HepG2 (cell line): ENCODE data around the gene TLK1. TPM values are rescaled to one million over a fixed set of nuclear protein-coding genes. Genes with fewer than 3 reads are reported as not detected.
A peak's percentile ranks its signal among the peaks of the same experiment; 100 is the strongest.

ENCODE experiments used
- ATAC-seq: fragments of 200-7000 bp; cut with Tn5 transposase; 3 replicates; pipeline ENCODE4 v1.9.1; 2020; ENCODE audit warnings: mild to moderate bottlenecking, moderate library complexity
- BruUV-seq: library from RNA; stranded (reverse); fragments of 400-500 nt; replicated peaks from 2 replicates; lab custom pipeline; 2021; lab: Mats Ljungman, UMichigan
- CTCF ChIA-PET: fragments of 300-600 bp; formaldehyde crosslinking; extraction: SDS; loops from one replicate; lab custom pipeline; 2021; ENCODE audit warnings: low total read pairs, inconsistent platforms, low intra/inter-chr PET ratio; lab: Yijun Ruan, JAX
- POLR2A ChIA-PET: fragments of 350-600 bp; sonication (Branson Sonifier 250); formaldehyde crosslinking; loops from one replicate; lab custom pipeline; 2020; ENCODE audit warnings: antibody characterized with exemption, inconsistent platforms; lab: Yijun Ruan, JAX
- DNase-seq: peaks from one replicate; pipeline ENCODE4 v3.0.0-alpha.2; 2015; ENCODE audit warnings: low spot score
- FAIRE-seq: peaks from 3 replicates; lab custom pipeline; 2011; peaks lifted over from hg19 to GRCh38; lab: Jason Lieb, UNC
- H2AFZ ChIP-seq: one replicate; pipeline ENCODE4 v1.6.1; 2011; ENCODE audit warnings: low read length, inconsistent platforms
- H3K27ac ChIP-seq: fragments of 300-600 bp; 3 replicates; pipeline ENCODE4 v1.8.0; 2011; ENCODE audit warnings: mixed run types, mild to moderate bottlenecking, mixed read lengths, low read length, inconsistent platforms; ENCODE audit not compliant: insufficient read depth; ENCODE audit errors: extremely low read length
- H3K27me3 ChIP-seq, 2 experiments: fragments of 200-600 bp in 1 of 2; 2 replicates in 1 of 2; 3 replicates in 1 of 2; pipeline versions ENCODE4 v1.6.0 to v1.8.0; 2011; ENCODE audit warnings: low read length in 2 of 2, mild to moderate bottlenecking in 2 of 2, moderate library complexity in 2 of 2, inconsistent platforms in 1 of 2; ENCODE audit not compliant: insufficient read depth in 2 of 2, control insufficient read depth in 1 of 2
- H3K36me3 ChIP-seq, 2 experiments: fragments of 200-600 bp in 1 of 2; replicated peaks in 1 of 2; 2 replicates in 1 of 2; 3 replicates in 1 of 2; pipeline versions ENCODE4 v1.5.1 to v1.8.0; 2011; ENCODE audit warnings: low read length in 2 of 2, inconsistent platforms in 1 of 2; ENCODE audit not compliant: insufficient read depth in 2 of 2, control insufficient read depth in 1 of 2
- H3K4me1 ChIP-seq: 2 replicates; pipeline ENCODE4 v1.5.1; 2012; ENCODE audit warnings: low read length, inconsistent platforms; ENCODE audit not compliant: insufficient read depth
- H3K4me2 ChIP-seq: 2 replicates; pipeline ENCODE4 v1.6.0; 2011; ENCODE audit warnings: low read depth, low read length, inconsistent platforms
- H3K4me3 ChIP-seq, 3 experiments: fragments of 200-600 bp in 1 of 3; sonication (generic), shearing (Covaris generic) in 1 of 3; replicated peaks in 1 of 3; 2 replicates each; pipeline ENCODE4 v1.5.1; 2011 to 2016; ENCODE audit warnings: low read length in 3 of 3, inconsistent platforms in 2 of 3, low read depth in 2 of 3, mild to moderate bottlenecking in 2 of 3, control low read depth in 1 of 3, mixed read lengths in 1 of 3; ENCODE audit not compliant: insufficient read depth in 1 of 3
- H3K79me2 ChIP-seq: one replicate; pipeline ENCODE4 v1.6.1; 2011; ENCODE audit warnings: low read length, inconsistent platforms; ENCODE audit not compliant: insufficient read depth
- H3K9ac ChIP-seq: 2 replicates; pipeline ENCODE4 v1.6.0; 2011; ENCODE audit warnings: mild to moderate bottlenecking, low read depth, low read length, inconsistent platforms; ENCODE audit not compliant: insufficient read depth
- H3K9me3 ChIP-seq: 2 replicates; pipeline ENCODE4 v1.5.1; 2012; ENCODE audit warnings: mild to moderate bottlenecking, low read length
- H4K20me1 ChIP-seq: 2 replicates; pipeline ENCODE4 v1.6.0; 2011; ENCODE audit warnings: inconsistent platforms, mild to moderate bottlenecking, low read length, moderate library complexity; ENCODE audit not compliant: insufficient read depth
- EHMT2 ChIP-seq: fragments of 200-600 bp; sonication (generic); IDR thresholded peaks from 2 replicates; pipeline ENCODE4 v1.7.0; 2017; ENCODE audit warnings: antibody characterized with exemption, low read depth, low read length, borderline replicate concordance
- KLF13 ChIP-seq: sonication (generic); formaldehyde crosslinking; IDR thresholded peaks from 2 replicates; pipeline ENCODE4 v1.4.0; 2020; ENCODE audit warnings: mild to moderate bottlenecking, missing genetic modification reagents
- MAFF ChIP-seq: IDR thresholded peaks from 2 replicates; pipeline ENCODE4 v1.6.1; 2011; ENCODE audit warnings: low read depth, low read length, improper control_type of control experiment
- MAFK ChIP-seq, 2 experiments: IDR thresholded peaks in 1 of 2; conservative IDR thresholded peaks in 1 of 2; 2 replicates each; pipeline ENCODE4 v1.6.1; 2011; ENCODE audit warnings: improper control_type of control experiment in 2 of 2, low read length in 2 of 2
- NFE2 ChIP-seq: sonication (generic); formaldehyde crosslinking; IDR thresholded peaks from 2 replicates; pipeline ENCODE4 v1.4.0; 2020; ENCODE audit warnings: missing genetic modification reagents
- PHF21A ChIP-seq: sonication (generic); formaldehyde crosslinking; IDR thresholded peaks from 2 replicates; pipeline ENCODE4 v1.5.0; 2020; ENCODE audit warnings: mild to moderate bottlenecking, missing genetic modification reagents
- TAF1 ChIP-seq: sonication (generic); formaldehyde crosslinking; IDR thresholded peaks from 2 replicates; pipeline ENCODE4 v1.4.0; 2020; ENCODE audit warnings: missing genetic modification reagents
- ZNF530 ChIP-seq: sonication (generic); formaldehyde crosslinking; IDR thresholded peaks from 2 replicates; pipeline ENCODE4 v1.5.0; 2020; ENCODE audit warnings: low read depth, mild to moderate bottlenecking, missing genetic modification reagents
- ZNF558 ChIP-seq: sonication (generic); formaldehyde crosslinking; IDR thresholded peaks from 2 replicates; pipeline ENCODE4 v1.9.0; 2022; ENCODE audit warnings: mild to moderate bottlenecking, missing genetic modification reagents, borderline replicate concordance
- ZNF607 ChIP-seq: sonication (generic); formaldehyde crosslinking; IDR thresholded peaks from 2 replicates; pipeline ENCODE4 v1.5.1; 2020; ENCODE audit warnings: missing genetic modification reagents, mild to moderate bottlenecking, borderline replicate concordance
- ZSCAN20 ChIP-seq: sonication (generic); formaldehyde crosslinking; IDR thresholded peaks from 2 replicates; pipeline ENCODE4 v1.4.0; 2020; ENCODE audit warnings: missing genetic modification reagents, mild to moderate bottlenecking, borderline replicate concordance
- WGBS: methylation state at CpG from one replicate; pipeline ENCODE4 v1.1.6; 2017; ENCODE audit warnings: low lambda C conversion rate; 5-methylcytosine and 5-hydroxymethylcytosine counted together
- in situ Hi-C: cut with HindIII; loops from 2 replicates; pipeline ENCODE4 v1.10.0; 2017; ENCODE audit warnings: low pct_unique_long_range_greater_than_20kb; ENCODE audit not compliant: extremely low pct_ligation_motif_present
- intact Hi-C: fragments of 100-400 bp; cut with micrococcal nuclease; formaldehyde crosslinking; loops from one replicate; pipeline ENCODE4 v1.10.0; 2022; ENCODE audit not compliant: unreplicated experiment
- polyA plus RNA-seq, 8 experiments: library from polyadenylated mRNA; depleted of rRNA in 3 of 8; stranded (reverse) in 7 of 8; unstranded in 1 of 8; fragments of >200 nt; fragmentation: Illumina TruSeq in 4 of 8; extraction: Trizol in 4 of 8; gene quantifications; 2 replicates each; pipeline versions ENCODE4 v1.2.1 to v1.2.3, GENCODE V29; 2011 to 2016; ENCODE audit warnings: low read depth in 4 of 8, missing spikeins in 1 of 8, mixed read lengths in 1 of 8; ENCODE audit not compliant: insufficient read depth in 1 of 8
- total RNA-seq, 5 experiments: library from RNA; depleted of rRNA; stranded (reverse); fragments of >200 nt; fragmentation: Illumina TruSeq; extraction: Trizol; gene quantifications; 2 replicates each; pipeline ENCODE4 v1.2.3, GENCODE V29; 2016; ENCODE audit warnings: low read depth in 1 of 5
- TF ChIP-seq, protein P1 (sequence below): sonication (generic); formaldehyde crosslinking; IDR thresholded peaks from 2 replicates; pipeline ENCODE4 v1.8.0; 2022; ENCODE audit warnings: missing genetic modification reagents, low read depth, mild to moderate bottlenecking, borderline replicate concordance
- TF ChIP-seq, protein P2 (sequence below): sonication (generic); formaldehyde crosslinking; IDR thresholded peaks from 2 replicates; pipeline ENCODE4 v1.5.0; 2020; ENCODE audit warnings: mild to moderate bottlenecking, missing genetic modification reagents, borderline replicate concordance

TLK1 gene
- total and polyA plus RNA-seq, 2 of the 13 experiments (the other 11 are each of a cell fraction or from before 2014, with no cell fraction given) = 16.8 to 28.7 TPM

DNA sequence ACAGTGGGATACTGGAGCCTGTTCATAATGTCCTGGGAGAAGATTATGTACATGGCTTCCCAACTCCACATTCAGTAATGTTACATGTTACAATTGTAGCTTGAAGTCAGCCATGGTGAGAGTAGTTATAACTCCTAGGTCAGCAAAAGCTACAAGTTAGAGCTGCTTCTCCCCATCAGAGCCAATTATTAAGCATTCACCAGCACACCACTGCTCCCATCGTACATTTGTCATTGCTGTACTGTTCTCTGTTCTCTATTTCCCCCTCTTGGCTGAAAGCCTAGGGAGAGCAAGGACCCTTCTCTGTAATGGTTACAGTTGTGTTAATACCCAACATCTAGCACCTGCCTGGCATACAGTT lies 5.3 kb upstream of the TLK1 start (continued):
- 0 out of 2 replicates have a peak, but pooled peaks have one; percentile 4 for TF ChIP-seq EHMT2
- no peak for TF ChIP-seq ZNF530 (CRISPR knock-in tag)
- TF ChIP-seq ZNF558 (CRISPR knock-in tag) = 0 out of 2 replicates have a peak, but pooled peaks have one; percentile 50
- TF ChIP-seq, protein P1, sequence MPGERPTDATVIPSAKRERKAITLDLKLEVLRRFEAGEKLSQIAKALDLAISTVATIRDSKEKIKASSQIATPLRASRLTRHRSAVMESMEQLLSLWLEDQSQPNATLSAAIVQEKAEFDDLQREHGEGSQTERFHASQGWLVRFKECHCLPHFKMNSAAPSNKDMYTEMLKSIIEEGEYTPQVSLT = no peak
- TF ChIP-seq PHF21A (CRISPR knock-in tag) = no peak
- TF ChIP-seq NFE2 (CRISPR knock-in tag) = no peak
- TF ChIP-seq ZSCAN20 (CRISPR knock-in tag) = no peak
- TF ChIP-seq TAF1 (CRISPR knock-in tag) = 0 out of 2 replicates have a peak, but pooled peaks have one; percentile 13
- TF ChIP-seq KLF13 (CRISPR knock-in tag) = no peak
- no peak for TF ChIP-seq ZNF607 (CRISPR knock-in tag)
- TF ChIP-seq, all 625 proteins: peak for 12

DNA sequence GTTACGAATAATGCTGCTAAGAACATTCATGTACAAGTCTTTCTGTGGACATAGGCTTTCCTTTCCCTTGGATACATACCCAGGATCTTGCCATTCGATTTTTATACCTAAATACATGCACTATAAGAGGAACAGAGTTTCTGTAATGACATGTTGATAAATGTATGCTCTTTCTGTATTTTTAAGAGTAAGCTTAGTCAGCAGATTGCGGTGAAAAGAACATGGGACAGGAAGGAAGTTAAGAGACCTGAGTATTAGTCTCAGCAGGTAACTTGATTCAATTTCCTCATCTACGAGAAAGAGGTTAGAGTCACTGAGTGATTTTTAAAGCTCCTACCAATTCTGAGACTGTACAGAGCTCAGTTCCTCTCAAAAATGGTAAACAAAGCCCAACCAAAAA lies 2.6 kb upstream of the TLK1 start:
- 90% methylated on average over 4 of the region's 4 CpGs for WGBS
- H3K9me3 ChIP-seq = no peaks in the 10 kb centered on the region
- no peaks in the 10 kb centered on the region for H3K36me3 ChIP-seq
- H3K9ac ChIP-seq = no peak overlapping the region
- H3K4me3 ChIP-seq = no peak overlapping the region
- FAIRE-seq (no peak), DNase-seq (no peak), ATAC-seq (no peak)
- no peak overlapping the region for H3K27ac ChIP-seq
- intact Hi-C loops = loop anchor here (5.0 kb wide), 1 partner anchor 269 kb away; the partner anchor contains the start of genes DCAF17 and METTL8
- H4K20me1 ChIP-seq = peaks cover 10% of the 10 kb centered on the region
- TF ChIP-seq MAFK (conservative IDR thresholded peaks at IDR 0.05 in 1 of 2, IDR thresholded peaks at IDR 0.05 in 1 of 2; ENCODE audit: low read length in 2 of 2) (peak; percentile 91 to 94), MAFF (peak; percentile 88)
- TF ChIP-seq, protein P2, sequence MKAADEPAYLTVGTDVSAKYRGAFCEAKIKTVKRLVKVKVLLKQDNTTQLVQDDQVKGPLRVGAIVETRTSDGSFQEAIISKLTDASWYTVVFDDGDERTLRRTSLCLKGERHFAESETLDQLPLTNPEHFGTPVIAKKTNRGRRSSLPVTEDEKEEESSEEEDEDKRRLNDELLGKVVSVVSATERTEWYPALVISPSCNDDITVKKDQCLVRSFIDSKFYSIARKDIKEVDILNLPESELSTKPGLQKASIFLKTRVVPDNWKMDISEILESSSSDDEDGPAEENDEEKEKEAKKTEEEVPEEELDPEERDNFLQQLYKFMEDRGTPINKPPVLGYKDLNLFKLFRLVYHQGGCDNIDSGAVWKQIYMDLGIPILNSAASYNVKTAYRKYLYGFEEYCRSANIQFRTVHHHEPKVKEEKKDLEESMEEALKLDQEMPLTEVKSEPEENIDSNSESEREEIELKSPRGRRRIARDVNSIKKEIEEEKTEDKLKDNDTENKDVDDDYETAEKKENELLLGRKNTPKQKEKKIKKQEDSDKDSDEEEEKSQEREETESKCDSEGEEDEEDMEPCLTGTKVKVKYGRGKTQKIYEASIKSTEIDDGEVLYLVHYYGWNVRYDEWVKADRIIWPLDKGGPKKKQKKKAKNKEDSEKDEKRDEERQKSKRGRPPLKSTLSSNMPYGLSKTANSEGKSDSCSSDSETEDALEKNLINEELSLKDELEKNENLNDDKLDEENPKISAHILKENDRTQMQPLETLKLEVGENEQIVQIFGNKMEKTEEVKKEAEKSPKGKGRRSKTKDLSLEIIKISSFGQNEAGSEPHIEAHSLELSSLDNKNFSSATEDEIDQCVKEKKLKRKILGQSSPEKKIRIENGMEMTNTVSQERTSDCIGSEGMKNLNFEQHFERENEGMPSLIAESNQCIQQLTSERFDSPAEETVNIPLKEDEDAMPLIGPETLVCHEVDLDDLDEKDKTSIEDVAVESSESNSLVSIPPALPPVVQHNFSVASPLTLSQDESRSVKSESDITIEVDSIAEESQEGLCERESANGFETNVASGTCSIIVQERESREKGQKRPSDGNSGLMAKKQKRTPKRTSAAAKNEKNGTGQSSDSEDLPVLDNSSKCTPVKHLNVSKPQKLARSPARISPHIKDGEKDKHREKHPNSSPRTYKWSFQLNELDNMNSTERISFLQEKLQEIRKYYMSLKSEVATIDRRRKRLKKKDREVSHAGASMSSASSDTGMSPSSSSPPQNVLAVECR (CRISPR knock-in tag) = no peak
- no peaks in the 10 kb centered on the region; a peak in 1 of 5 replicates for H3K27me3 ChIP-seq
- peaks cover 24% of the 10 kb centered on the region for H3K79me2 ChIP-seq
- peaks cover 52% of the 10 kb centered on the region for H3K4me1 ChIP-seq
- no TSS peak for BruUV-seq
- no peak overlapping the region for H3K4me2 ChIP-seq
- no peak overlapping the region for H2AFZ ChIP-seq
- POLR2A ChIA-PET = interaction anchor here (1.1 kb wide), 1 partner anchor 9 kb away, joined by 3 read pairs; no protein-coding TSS in a partner anchor
- CTCF ChIA-PET = no interaction called here
- in situ Hi-C loops = no loop called here
